Right atrium auricular region (tissue), 2 donors: ENCODE data around the gene HLX. TPM values are rescaled to one million over a fixed set of nuclear protein-coding genes. Genes with fewer than 3 reads are reported as not detected.

Source experiments
- DNase-seq: peaks from one replicate; pipeline ENCODE4 v3.0.0-alpha.2; 2019; ENCODE audit warnings: low spot score
- H3K27ac ChIP-seq, 2 donors: fragments of 200-600 bp; sonication (generic); 1 replicate in 1 of 2; 2 replicates in 1 of 2; pipeline ENCODE4 v1.5.1; 2016 to 2019
- H3K27me3 ChIP-seq, 2 donors: fragments of 200-600 bp; sonication (generic); one replicate each; pipeline versions ENCODE4 v1.5.1 to v1.6.0; 2017 to 2019
- H3K36me3 ChIP-seq: fragments of 200-600 bp; sonication (generic); one replicate; pipeline ENCODE4 v1.5.1; 2016
- H3K4me1 ChIP-seq, 2 donors: fragments of 200-600 bp; sonication (generic); one replicate each; pipeline versions ENCODE4 v1.5.1 to v1.6.0; 2017 to 2019
- H3K4me3 ChIP-seq, 2 donors: fragments of 200-600 bp; sonication (generic); 1 replicate in 1 of 2; 2 replicates in 1 of 2; pipeline ENCODE4 v1.5.1; 2017 to 2019; ENCODE audit warnings: mild to moderate bottlenecking in 1 of 2, moderate library complexity in 1 of 2
- H3K9me3 ChIP-seq, 2 donors: fragments of 200-600 bp; sonication (generic); one replicate each; pipeline ENCODE4 v1.5.1; 2019
- CTCF ChIP-seq, 2 donors: fragments of 200-600 bp; sonication (generic); IDR thresholded peaks; one replicate each; pipeline ENCODE4 v1.5.1; 2019; ENCODE audit warnings: antibody characterized with exemption in 2 of 2
- total RNA-seq, 2 donors: library from RNA; depleted of rRNA; stranded (reverse); fragments of >200 nt; gene quantifications; one replicate each; pipeline ENCODE4 v1.1.0, GENCODE V29; 2016

The HLX gene
- total RNA-seq, 2 donors from 2014 or later, result 5.5 to 6.2 TPM

GRCh38 chr1:220895412-220895946, 16.2 kb downstream of the HLX start:
- no peak overlapping the region for H3K4me3 ChIP-seq
- H3K4me1 ChIP-seq, result peaks cover 0 to 16% of the 10 kb centered on the region in 2 donors
- peaks cover 38 to 44% of the 10 kb centered on the region in 2 donors for H3K27me3 ChIP-seq
- no peak for TF ChIP-seq CTCF (IDR thresholded peaks at IDR 0.05)
- H3K36me3 ChIP-seq, result no peaks in the 10 kb centered on the region
- no peaks in the 10 kb centered on the region for H3K9me3 ChIP-seq
- H3K27ac ChIP-seq, result no peak overlapping the region
- no peak for DNase-seq

GRCh38 chr1:220896092-220896491, 16.8 kb downstream of the HLX start:
- H3K27ac ChIP-seq, result no peak overlapping the region
- TF ChIP-seq CTCF (IDR thresholded peaks at IDR 0.05), result no peak
- H3K9me3 ChIP-seq, result no peaks in the 10 kb centered on the region
- peaks cover 34 to 39% of the 10 kb centered on the region in 2 donors for H3K27me3 ChIP-seq
- no peak overlapping the region for H3K4me3 ChIP-seq
- DNase-seq, result no peak
- peaks cover 0 to 16% of the 10 kb centered on the region in 2 donors for H3K4me1 ChIP-seq
- H3K36me3 ChIP-seq, result no peaks in the 10 kb centered on the region

- no peak overlapping the region for H3K27ac ChIP-seq
These were observed 21.6 kb downstream of the HLX start for GRCh38 chr1:220900842-220901241.

GRCh38 chr1:220901881-220902280, 22.6 kb downstream of the HLX start:
- TF ChIP-seq CTCF (IDR thresholded peaks at IDR 0.05), result no peak
- no peak overlapping the region for H3K4me3 ChIP-seq

More at GRCh38 chr1:220900842-220901241, 21.6 kb downstream of the HLX start:
- Histone ChIP-seq H3K9me3 (no peaks in the 10 kb centered on the region), H3K4me1 (no peaks in the 10 kb centered on the region), H3K4me3 (no peak overlapping the region), H3K36me3 (no peaks in the 10 kb centered on the region), H3K27me3 (peaks cover 0 to under 1% of the 10 kb centered on the region in 2 donors)
- no peak for TF ChIP-seq CTCF (IDR thresholded peaks at IDR 0.05)
- DNase-seq, result no peak

GRCh38 chr1:220902916-220903315, 23.7 kb downstream of the HLX start:
- DNase-seq, result no peak
- no peaks in the 10 kb centered on the region for H3K27me3 ChIP-seq
- H3K27ac ChIP-seq, result no peak overlapping the region
- H3K9me3 ChIP-seq, result no peaks in the 10 kb centered on the region
- no peak overlapping the region for H3K4me3 ChIP-seq
- TF ChIP-seq CTCF (IDR thresholded peaks at IDR 0.05), result no peak
- no peaks in the 10 kb centered on the region for H3K36me3 ChIP-seq
- no peaks in the 10 kb centered on the region for H3K4me1 ChIP-seq

More at GRCh38 chr1:220901881-220902280, 22.6 kb downstream of the HLX start:
- H3K9me3 ChIP-seq, result no peaks in the 10 kb centered on the region
- no peak overlapping the region for H3K27ac ChIP-seq
- H3K36me3 ChIP-seq, result no peaks in the 10 kb centered on the region
- DNase-seq, result no peak
- H3K27me3 ChIP-seq, result no peaks in the 10 kb centered on the region
- H3K4me1 ChIP-seq, result no peaks in the 10 kb centered on the region

GRCh38 chr1:220904876-220905275, 25.6 kb downstream of the HLX start:
- Histone ChIP-seq H3K27me3 (no peaks in the 10 kb centered on the region), H3K27ac (no peak overlapping the region), H3K9me3 (no peaks in the 10 kb centered on the region), H3K4me1 (no peaks in the 10 kb centered on the region), H3K4me3 (no peak overlapping the region), H3K36me3 (no peaks in the 10 kb centered on the region)
- TF ChIP-seq CTCF (IDR thresholded peaks at IDR 0.05), result no peak
- no peak for DNase-seq
